ENCODE results near the gene PUM2.
"Not testable (repeated sequence)": the region's sequence is repeated elsewhere in the genome, so short reads cannot be mapped to it uniquely, and the experiment has no call there.

The PUM2 gene

DNA sequence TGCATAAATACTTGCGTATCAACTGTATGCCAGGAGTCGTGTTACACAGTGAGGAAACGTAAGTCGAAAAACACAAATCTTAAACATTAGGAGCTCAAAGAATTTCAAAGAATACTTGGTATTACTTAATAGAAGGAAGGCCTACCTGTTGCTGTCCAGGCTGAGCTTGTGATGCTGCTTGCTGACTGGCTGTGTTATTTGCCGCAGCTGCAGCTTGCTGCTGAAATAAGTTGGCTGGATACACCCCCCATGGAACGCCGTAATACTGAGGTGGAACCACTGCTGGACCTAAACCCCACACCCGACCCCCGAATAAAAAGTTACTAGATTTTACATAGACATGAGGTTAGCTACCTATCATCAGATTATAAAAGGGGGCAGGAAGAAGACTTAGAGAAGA, 56.4 kb downstream of the PUM2 start:
- DNase-seq (ENCODE audit: extremely low read depth in 1 of 2, low read depth in 1 of 2): no peak

GRCh38 chr2:20292984-20293383, 57.7 kb downstream of the PUM2 start:
- DNase-seq (ENCODE audit: extremely low read depth in 1 of 2, low read depth in 1 of 2): no peak

DNA sequence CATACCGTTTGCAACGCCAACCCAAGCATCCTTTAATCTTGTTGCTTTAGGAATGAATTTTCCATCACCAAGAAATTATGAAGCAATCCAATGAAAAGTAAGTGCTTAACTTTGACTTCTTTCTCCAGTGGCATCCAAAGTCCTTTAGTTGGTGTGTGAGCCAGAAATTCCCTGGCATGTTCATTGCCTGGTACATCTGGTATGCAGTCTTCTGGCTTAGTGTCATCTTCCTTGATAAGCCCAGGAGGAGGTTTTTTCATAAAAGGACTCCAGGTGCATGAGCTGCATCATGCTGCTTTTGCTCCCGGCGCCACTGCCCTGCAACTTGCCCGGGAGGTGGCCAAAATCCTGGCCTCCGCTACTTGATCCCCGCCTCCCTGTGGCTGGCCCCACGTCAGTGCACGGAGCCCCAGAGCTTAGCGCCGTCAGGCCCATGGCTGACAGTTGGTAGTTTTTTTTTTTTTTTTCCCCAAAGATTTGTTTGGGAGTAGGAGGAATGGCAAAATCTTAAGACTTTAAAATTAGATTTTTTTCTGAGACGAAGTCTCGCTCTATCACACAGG, 58.7 kb downstream of the PUM2 start:
- DNase-seq (ENCODE audit: extremely low read depth in 1 of 2, low read depth in 1 of 2): no peak

- no peak for DNase-seq (ENCODE audit: extremely low read depth in 1 of 2, low read depth in 1 of 2)
These were observed 59.5 kb downstream of the PUM2 start for GRCh38 chr2:20291106-20291564.

DNA sequence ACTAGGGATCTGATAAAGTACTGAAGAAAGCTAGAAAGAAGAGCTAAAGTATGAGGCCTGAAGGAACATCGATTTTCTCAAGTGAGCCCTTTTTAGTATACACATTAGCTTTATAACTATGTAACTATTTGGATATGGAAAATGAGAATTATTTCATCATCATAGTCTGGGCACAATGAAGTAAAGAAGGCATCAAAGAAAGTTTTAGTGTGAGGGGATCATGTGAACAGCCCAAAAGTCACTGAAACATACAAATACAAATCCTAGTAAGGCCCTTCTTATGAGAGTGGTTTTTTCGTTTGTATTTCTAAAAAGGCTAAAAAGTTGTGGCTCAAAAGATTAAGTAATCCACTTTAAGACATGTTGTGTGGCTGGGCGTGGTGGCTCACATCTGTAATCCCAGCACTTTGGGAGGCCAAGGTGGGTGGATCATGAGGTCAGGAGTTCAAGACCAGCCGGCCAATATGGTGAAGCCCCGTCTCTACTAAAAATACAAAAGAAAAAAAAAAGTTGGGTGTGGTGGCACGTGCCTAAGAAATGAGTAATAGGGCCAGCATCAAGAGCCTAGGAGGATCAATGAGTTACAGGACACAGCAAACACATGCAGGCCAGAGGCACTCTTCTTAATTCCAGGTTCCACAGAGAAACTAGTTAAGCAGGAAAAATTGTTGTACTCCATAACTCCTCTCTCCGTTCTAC, 61.9 kb downstream of the PUM2 start:
- DNase-seq (ENCODE audit: extremely low read depth in 1 of 2, low read depth in 1 of 2): no peak

DNA sequence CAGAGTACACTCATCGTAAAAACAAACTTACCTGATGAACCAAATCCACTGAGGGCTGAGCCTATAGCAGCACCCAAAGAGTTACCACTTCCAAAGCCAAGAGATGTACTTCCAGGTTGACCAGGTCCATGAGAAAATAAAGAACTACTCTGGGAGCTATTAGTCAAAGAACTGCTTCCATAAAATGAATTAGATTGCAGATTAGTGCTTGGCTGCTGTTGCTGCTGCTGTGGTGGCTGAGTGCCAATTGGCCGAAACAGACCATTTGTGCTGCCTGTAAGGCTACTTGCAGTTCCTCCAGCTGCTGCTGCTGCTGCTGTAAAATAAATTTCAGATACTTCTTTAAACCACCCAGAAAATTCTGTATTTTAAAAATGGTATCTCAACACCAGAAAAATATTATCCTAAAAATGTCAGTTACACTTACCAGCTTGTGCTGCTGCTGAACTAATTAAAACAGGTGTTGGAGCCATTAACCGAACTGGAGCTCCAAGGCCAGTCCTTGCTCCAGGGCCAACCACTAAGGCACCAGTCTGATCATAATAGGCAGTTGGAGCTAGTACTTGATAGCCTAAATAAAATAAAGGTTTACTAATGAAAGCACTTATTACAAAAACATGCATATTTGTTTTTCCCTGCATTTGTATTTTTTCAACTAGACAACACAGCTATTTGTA, 67.6 kb downstream of the PUM2 start:
- no peak for DNase-seq (ENCODE audit: extremely low read depth in 1 of 2, low read depth in 1 of 2)

DNA sequence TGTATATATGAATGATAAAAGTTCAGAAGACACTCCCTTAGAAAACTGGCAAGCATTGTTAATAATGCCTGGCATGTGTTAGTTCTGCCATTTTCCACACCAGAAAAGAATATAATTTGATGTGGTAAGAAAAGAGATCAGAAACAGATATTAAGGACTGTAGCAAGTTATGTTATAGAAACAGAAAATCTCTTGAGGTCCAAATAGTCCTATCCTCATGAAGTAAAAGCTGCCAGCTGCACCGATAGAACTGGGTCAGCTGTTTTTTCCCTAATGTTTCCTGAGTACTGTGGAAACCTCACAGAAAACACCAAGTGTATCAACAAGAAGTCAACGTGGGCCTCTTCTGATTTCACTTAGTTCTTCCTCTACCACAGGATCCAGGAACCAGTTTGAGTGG, 68.8 kb downstream of the PUM2 start:
- no peak for DNase-seq (ENCODE audit: extremely low read depth in 1 of 2, low read depth in 1 of 2)

DNA sequence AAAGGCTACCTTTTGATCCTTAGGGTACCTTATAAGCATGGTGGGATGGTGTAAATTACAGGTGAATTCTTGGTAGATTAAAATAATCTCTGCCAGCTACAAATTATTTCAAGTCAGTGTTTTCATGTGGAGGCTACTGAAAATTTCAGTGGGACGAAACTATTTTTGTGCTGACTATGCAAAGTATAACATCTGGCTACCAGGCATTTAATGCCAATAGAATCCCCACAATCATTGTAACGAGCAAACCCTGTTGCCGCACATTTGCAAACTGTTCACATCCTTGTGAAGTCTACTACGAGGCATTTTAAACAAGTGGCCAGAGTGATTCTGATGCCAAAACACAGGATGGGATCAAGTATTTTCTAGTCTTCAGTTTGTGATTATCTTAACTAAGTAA, 77.6 kb downstream of the PUM2 start:
- no peak for DNase-seq (ENCODE audit: extremely low read depth in 1 of 2, low read depth in 1 of 2)

DNA sequence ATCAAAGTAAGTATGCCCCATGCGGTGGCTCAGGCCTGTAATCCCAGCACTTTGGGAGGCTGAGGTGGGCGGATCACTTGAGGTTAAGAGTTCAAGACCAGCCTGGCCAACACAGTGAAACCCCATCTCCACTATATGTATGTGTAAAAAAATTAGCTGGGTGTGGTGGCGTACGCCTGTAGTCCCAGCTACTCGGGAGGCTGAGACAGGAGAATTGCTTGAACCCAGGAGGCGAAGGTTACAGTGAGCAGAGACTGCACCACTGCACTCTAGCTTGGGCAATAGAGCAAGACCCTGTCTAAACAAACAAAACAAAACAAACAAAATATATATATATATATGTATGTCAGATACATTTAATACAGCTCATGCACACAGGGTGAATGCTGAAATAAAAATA, 82.3 kb downstream of the PUM2 start:
- DNase-seq (ENCODE audit: extremely low read depth in 1 of 2, low read depth in 1 of 2): not testable (repeated sequence)

DNA sequence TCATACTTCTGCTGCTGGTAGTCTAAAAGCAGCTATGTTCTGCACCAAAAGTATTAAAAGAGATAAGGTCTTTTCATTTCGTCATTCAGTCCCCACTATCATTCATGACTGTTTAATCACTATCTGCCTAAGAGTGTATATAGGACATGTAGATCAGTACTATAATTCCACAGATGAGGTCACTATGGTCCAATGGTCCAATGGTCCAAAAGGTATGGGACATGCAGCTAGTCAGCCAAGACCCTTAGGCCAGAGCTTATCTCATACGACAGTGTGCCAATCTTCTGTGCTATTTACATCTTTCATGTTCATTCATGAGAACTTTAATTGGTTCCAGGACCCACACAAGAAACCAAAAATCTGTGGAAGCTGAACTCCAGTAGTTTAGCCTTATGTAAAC, 83.1 kb downstream of the PUM2 start:
- no peak for DNase-seq (ENCODE audit: extremely low read depth in 1 of 2, low read depth in 1 of 2)

DNA sequence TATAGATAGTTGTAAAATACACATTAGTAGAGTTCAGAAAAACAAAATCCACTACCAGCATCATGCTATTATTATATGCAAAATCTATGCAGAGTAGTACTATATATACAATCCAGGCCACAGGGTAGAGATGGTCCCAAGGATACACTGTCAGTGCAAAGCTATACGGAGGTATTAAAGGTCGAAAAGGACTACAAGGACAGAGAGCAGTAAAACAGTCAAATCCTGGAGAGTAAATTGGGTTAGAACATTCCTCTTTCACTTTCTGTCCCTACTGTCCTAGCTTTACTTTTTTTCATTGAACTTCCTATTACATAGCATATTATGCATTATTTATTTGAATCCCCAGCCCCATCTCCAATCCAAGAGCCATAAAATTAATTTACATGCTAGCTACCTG, 86.0 kb downstream of the PUM2 start:
- no peak for DNase-seq (ENCODE audit: extremely low read depth in 1 of 2, low read depth in 1 of 2)

- no peak for DNase-seq (ENCODE audit: extremely low read depth in 1 of 2, low read depth in 1 of 2)
These were observed 93.2 kb downstream of the PUM2 start for GRCh38 chr2:20257411-20257810.

GRCh38 chr2:20254731-20255130, 95.9 kb downstream of the PUM2 start:
- DNase-seq (ENCODE audit: extremely low read depth in 1 of 2, low read depth in 1 of 2): no peak

DNA sequence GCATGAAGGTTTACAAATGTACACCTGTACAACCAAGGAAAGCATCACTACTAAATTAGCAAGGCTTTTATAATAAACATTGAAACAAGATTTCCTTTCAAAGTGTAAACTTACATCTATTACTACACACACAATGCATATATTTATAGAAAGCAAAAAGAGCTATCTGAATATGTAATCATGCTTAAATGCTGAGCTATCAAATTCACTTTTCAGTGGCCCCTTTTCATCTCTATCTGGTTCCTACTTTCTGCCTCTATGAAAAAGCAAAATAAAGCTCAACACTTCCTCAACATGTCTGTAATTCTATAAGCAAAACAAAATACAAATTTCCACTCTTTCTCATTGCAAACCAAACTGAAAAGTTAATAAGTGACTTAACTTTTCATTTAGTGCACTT, 100.2 kb downstream of the PUM2 start:
- DNase-seq (ENCODE audit: extremely low read depth in 1 of 2, low read depth in 1 of 2): no peak

- DNase-seq (ENCODE audit: extremely low read depth in 1 of 2, low read depth in 1 of 2): no peak
These were observed 101.5 kb downstream of the PUM2 start for GRCh38 chr2:20249170-20249569.

GRCh38 chr2:20247084-20247483, 103.6 kb downstream of the PUM2 start:
- DNase-seq (ENCODE audit: extremely low read depth in 1 of 2, low read depth in 1 of 2): no peak

- not testable (repeated sequence) for DNase-seq (ENCODE audit: extremely low read depth in 1 of 2, low read depth in 1 of 2)
These were observed 107.0 kb downstream of the PUM2 start for GRCh38 chr2:20243637-20244036.

DNA sequence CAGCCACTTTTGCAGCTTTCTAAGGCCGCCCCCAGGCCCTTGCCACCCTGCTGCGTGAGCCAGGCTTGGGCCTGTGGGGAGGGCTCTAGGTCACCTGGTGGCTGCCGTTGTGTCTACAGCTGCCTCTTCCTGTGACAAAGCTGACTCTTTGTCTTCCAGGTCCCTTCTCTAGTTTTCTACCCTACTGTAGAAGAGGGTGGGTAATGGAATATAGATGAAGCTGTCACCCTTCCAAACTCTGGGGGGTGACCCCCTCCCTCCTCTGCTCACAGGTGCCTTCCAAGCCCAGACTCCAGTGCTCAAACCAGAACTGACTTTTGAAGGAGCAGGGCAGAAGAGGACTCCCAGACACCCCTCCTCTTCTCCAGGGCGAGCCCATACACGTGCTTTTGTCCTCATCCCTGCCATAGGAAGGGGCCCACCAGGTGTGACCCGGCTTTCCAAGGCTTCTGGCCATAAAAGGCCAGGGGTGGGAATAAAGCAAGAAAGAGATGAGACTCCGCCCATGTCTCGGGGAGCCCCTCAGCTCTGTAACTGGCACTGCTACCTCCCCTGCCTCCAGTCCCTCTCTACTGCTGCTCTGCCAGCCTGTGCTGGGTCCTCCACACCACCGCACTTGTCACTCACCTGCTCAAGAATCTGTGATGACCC, 107.8 kb downstream of the PUM2 start:
- no peak for DNase-seq (ENCODE audit: extremely low read depth in 1 of 2, low read depth in 1 of 2)

- DNase-seq (ENCODE audit: extremely low read depth in 1 of 2, low read depth in 1 of 2): no peak
These were observed 108.5 kb downstream of the PUM2 start for GRCh38 chr2:20241973-20242726.

DNA sequence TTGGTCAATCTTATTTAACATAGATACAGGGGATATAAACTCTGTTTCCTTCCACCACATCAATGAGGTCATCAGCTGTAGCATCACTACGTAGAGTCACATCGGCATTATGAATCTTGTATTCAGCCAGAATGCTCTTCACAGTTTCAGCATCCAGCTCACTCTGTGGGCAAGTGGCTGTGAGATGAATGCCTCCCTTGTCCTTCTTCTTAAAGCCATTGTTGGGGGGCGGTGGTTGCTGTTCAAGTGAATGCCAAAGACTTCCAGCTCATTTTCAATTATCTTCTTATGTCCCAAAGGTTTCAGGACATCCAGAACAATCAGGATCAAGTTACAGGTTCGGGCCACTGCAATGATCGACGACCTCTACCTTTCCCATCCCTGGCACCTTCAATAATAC, 110.4 kb downstream of the PUM2 start:
- not testable (repeated sequence) for DNase-seq (ENCODE audit: extremely low read depth in 1 of 2, low read depth in 1 of 2)

GRCh38 chr2:20236496-20236895, 114.1 kb downstream of the PUM2 start:
- no peak for DNase-seq (ENCODE audit: extremely low read depth in 1 of 2, low read depth in 1 of 2)

Data from stimulated activated CD8-positive, alpha-beta memory T cell treated with anti-CD3 and anti-CD28 coated beads, Interleukin-7, amount 100 ng/mL, for 48 hours (primary cell).